Smooth muscle cell of the umbilical artery (primary cell): ENCODE measurements around the gene CCNA1. TPM values are rescaled to one million over a fixed set of nuclear protein-coding genes. Genes with fewer than 3 reads are reported as not detected.

Source experiments
- total RNA-seq: library from RNA; depleted of rRNA; stranded (reverse); fragments of >200 nt; gene quantifications from 2 replicates; pipeline ENCODE4 v1.2.3, GENCODE V29; 2014

The CCNA1 gene
- total RNA-seq, result 1.2 and 6.5 TPM in 2 replicates

GRCh38 chr13:36432106-36432544, at the start of gene CCNA1:
Gene CCNA1, plus strand, starts transcription at chr13:36432495. Its CDS starts 562 bp downstream, at chr13:36433057.

Other genes with a start within 250 kb of the CCNA1 start
- gene SOHLH2, start 217.9 kb upstream of the CCNA1 start, total RNA-seq, result 0.59 and 0.83 TPM in 2 replicates
- gene CCDC169, start 134.7 kb upstream of the CCNA1 start, total RNA-seq, result 5.6 and 5.9 TPM in 2 replicates
- gene SPART, start 86.1 kb upstream of the CCNA1 start, total RNA-seq, result 180 and 196 TPM in 2 replicates
- gene SERTM1, start 241.5 kb downstream of the CCNA1 start, total RNA-seq, result 0.05 TPM in 1 of 2 replicates, not detected in the other